ENCODE measurements around the gene NHLH2. TPM values are rescaled to one million over a fixed set of nuclear protein-coding genes. Genes with fewer than 3 reads are reported as not detected.

NHLH2 gene
- total RNA-seq, 1 donor from 2014 or later: 0.18 TPM

DNA sequence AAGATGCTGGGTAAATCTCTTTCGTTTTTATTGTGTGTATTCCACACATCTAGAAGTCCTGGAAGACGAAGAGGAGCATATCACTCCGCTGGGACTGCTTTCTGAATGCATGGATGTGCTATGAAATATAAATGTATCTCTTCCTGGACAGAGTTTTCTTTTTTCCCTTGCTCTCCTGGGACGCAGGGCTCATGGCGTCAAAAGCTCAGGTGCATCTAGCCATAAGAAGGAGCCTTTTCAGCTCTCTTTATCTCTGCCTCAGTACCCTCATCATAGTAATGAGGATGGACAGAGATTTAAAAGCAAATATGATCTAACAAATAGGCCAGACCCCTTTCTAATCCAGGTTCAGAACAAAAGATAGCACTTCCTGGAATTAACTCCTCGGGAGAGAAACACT is 44.9 kb downstream of the NHLH2 start:
- H3K27ac Mint-ChIP-seq (ENCODE audit: unreplicated experiment): no peak overlapping the region

DNA sequence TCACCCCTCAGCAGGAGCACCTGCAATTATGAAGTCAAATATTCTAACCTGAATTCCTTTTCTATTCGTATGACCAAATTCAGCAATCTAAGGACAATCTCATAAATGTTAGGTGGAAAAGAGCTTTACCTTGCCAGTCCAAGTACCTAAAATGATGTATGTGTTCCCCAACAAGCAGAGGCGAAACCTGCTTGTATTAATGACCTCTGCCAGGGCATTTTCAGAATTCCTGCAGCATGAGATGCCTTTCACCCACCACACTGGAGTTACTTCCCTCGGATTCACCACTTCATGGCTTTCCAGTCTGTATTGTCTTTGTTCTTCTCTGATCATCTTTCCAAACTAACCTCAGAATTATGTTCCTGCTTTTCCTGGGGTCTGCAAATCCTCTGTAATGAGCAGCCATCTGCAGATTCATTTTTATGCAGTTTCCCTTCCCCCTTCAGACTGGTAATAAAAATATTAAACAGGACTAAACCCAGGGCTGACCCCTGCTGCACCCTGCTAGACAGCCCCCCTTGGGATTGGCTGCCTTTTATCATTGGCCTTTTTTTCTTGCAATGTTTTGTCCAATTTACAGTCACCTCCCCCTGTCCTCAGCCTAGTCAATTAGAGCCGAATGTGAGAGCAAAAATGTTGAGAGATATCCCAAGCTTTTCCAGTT is 45.8 kb downstream of the NHLH2 start:
- no peak overlapping the region for H3K27ac ChIP-seq (ENCODE audit: low read depth, low read length)
- Mint-ChIP-seq H3K27me3 (ENCODE audit: low read depth, unreplicated experiment) (peaks cover 4% of the 10 kb centered on the region), H3K4me3 (ENCODE audit: unreplicated experiment) (no peak overlapping the region), H3K4me1 (ENCODE audit: low read depth, unreplicated experiment) (peaks cover 1% of the 10 kb centered on the region), H3K36me3 (ENCODE audit: low read depth, unreplicated experiment) (no peaks in the 10 kb centered on the region), H3K27ac (ENCODE audit: unreplicated experiment) (no peak overlapping the region), H3K9me3 (ENCODE audit: unreplicated experiment) (no peaks in the 10 kb centered on the region)
- no peak for DNase-seq (ENCODE audit: low read depth)
- TF ChIP-seq EZH2 (IDR thresholded peaks at IDR 0.05; ENCODE audit: insufficient read depth, low read length): no peak
- TF ChIP-seq, protein P1, sequence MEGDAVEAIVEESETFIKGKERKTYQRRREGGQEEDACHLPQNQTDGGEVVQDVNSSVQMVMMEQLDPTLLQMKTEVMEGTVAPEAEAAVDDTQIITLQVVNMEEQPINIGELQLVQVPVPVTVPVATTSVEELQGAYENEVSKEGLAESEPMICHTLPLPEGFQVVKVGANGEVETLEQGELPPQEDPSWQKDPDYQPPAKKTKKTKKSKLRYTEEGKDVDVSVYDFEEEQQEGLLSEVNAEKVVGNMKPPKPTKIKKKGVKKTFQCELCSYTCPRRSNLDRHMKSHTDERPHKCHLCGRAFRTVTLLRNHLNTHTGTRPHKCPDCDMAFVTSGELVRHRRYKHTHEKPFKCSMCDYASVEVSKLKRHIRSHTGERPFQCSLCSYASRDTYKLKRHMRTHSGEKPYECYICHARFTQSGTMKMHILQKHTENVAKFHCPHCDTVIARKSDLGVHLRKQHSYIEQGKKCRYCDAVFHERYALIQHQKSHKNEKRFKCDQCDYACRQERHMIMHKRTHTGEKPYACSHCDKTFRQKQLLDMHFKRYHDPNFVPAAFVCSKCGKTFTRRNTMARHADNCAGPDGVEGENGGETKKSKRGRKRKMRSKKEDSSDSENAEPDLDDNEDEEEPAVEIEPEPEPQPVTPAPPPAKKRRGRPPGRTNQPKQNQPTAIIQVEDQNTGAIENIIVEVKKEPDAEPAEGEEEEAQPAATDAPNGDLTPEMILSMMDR (IDR thresholded peaks at IDR 0.05; ENCODE audit: insufficient read depth, low read depth, low read length): no peak
- H3K4me1 ChIP-seq (ENCODE audit: insufficient read depth, low read length): no peaks in the 10 kb centered on the region
- no peaks in the 10 kb centered on the region for H3K79me2 ChIP-seq (ENCODE audit: insufficient read depth, low read length)
- no peak overlapping the region for H2AFZ ChIP-seq (ENCODE audit: low read depth, low read length)
- H4K20me1 ChIP-seq (ENCODE audit: insufficient read depth, low read length): no peaks in the 10 kb centered on the region
- H3K9me3 ChIP-seq (ENCODE audit: insufficient read depth, low read depth, low read length): no peaks in the 10 kb centered on the region
- no peak overlapping the region for H3K4me3 ChIP-seq (ENCODE audit: insufficient read depth, low read depth, low read length)
- no peak overlapping the region for H3K4me2 ChIP-seq (ENCODE audit: low read length)
- no peaks in the 10 kb centered on the region for H3K36me3 ChIP-seq (ENCODE audit: insufficient read depth, low read length)
- FAIRE-seq: no peak
- H3K9ac ChIP-seq (ENCODE audit: low read length): no peak overlapping the region
- H3K27me3 ChIP-seq (ENCODE audit: insufficient read depth, low read length): peaks cover 11% of the 10 kb centered on the region

More for the DNA sequence above, 44.9 kb downstream of the NHLH2 start:
- H3K4me3 ChIP-seq (ENCODE audit: insufficient read depth, low read depth, low read length): no peak overlapping the region
- no peaks in the 10 kb centered on the region for H3K36me3 ChIP-seq (ENCODE audit: insufficient read depth, low read length)
- H3K4me1 ChIP-seq (ENCODE audit: insufficient read depth, low read length): no peaks in the 10 kb centered on the region
- H3K27me3 ChIP-seq (ENCODE audit: insufficient read depth, low read length): peaks cover 11% of the 10 kb centered on the region
- no peaks in the 10 kb centered on the region for H3K4me1 Mint-ChIP-seq (ENCODE audit: low read depth, unreplicated experiment)
- TF ChIP-seq, protein P1 (IDR thresholded peaks at IDR 0.05; ENCODE audit: insufficient read depth, low read depth, low read length): no peak
- TF ChIP-seq EZH2 (IDR thresholded peaks at IDR 0.05; ENCODE audit: insufficient read depth, low read length): no peak
- H3K4me3 Mint-ChIP-seq (ENCODE audit: unreplicated experiment): no peak overlapping the region
- FAIRE-seq: no peak
- no peaks in the 10 kb centered on the region for H3K36me3 Mint-ChIP-seq (ENCODE audit: low read depth, unreplicated experiment)
- no peak overlapping the region for H3K9ac ChIP-seq (ENCODE audit: low read length)
- no peaks in the 10 kb centered on the region for H3K9me3 ChIP-seq (ENCODE audit: insufficient read depth, low read depth, low read length)
- no peak overlapping the region for H3K4me2 ChIP-seq (ENCODE audit: low read length)
- H3K27me3 Mint-ChIP-seq (ENCODE audit: low read depth, unreplicated experiment): peaks cover 4% of the 10 kb centered on the region
- no peak overlapping the region for H2AFZ ChIP-seq (ENCODE audit: low read depth, low read length)
- H3K9me3 Mint-ChIP-seq (ENCODE audit: unreplicated experiment): no peaks in the 10 kb centered on the region
- no peak overlapping the region for H3K27ac ChIP-seq (ENCODE audit: low read depth, low read length)
- H4K20me1 ChIP-seq (ENCODE audit: insufficient read depth, low read length): no peaks in the 10 kb centered on the region
- no peak for DNase-seq (ENCODE audit: low read depth)
- H3K79me2 ChIP-seq (ENCODE audit: insufficient read depth, low read length): no peaks in the 10 kb centered on the region

DNA sequence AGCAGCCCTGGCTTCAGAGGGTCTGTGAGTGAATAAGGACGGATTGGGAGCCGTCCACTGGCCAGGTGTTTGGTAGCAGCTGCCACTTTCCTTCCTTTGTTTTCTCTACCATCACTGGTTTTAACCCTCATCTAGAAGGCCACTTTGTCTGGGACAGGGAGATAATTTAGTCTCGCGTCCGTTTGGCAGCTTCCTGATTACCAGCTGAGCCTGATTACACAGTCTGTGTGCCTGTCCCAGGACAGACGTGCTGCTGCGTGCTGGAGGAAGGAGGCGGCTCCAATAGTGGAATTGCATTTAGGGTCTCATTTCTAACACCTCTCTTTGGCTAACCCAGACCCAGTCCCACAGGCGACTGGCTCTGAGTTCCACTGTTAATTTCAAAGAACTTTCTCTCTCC is 47.8 kb downstream of the NHLH2 start:
- FAIRE-seq: no peak
- H4K20me1 ChIP-seq (ENCODE audit: insufficient read depth, low read length): no peaks in the 10 kb centered on the region
- H3K36me3 ChIP-seq (ENCODE audit: insufficient read depth, low read length): no peaks in the 10 kb centered on the region
- H3K4me3 ChIP-seq (ENCODE audit: insufficient read depth, low read depth, low read length): no peak overlapping the region
- Mint-ChIP-seq H3K27me3 (ENCODE audit: low read depth, unreplicated experiment) (peaks cover 4% of the 10 kb centered on the region), H3K36me3 (ENCODE audit: low read depth, unreplicated experiment) (no peaks in the 10 kb centered on the region), H3K4me1 (ENCODE audit: low read depth, unreplicated experiment) (peaks cover 1% of the 10 kb centered on the region), H3K9me3 (ENCODE audit: unreplicated experiment) (no peaks in the 10 kb centered on the region), H3K27ac (ENCODE audit: unreplicated experiment) (no peak overlapping the region), H3K4me3 (ENCODE audit: unreplicated experiment) (no peak overlapping the region)
- H3K9me3 ChIP-seq (ENCODE audit: insufficient read depth, low read depth, low read length): no peaks in the 10 kb centered on the region
- no peak overlapping the region for H3K4me2 ChIP-seq (ENCODE audit: low read length)
- TF ChIP-seq, protein P1 (IDR thresholded peaks at IDR 0.05; ENCODE audit: insufficient read depth, low read depth, low read length): no peak
- TF ChIP-seq EZH2 (IDR thresholded peaks at IDR 0.05; ENCODE audit: insufficient read depth, low read length): no peak
- H3K9ac ChIP-seq (ENCODE audit: low read length): no peak overlapping the region
- no peak overlapping the region for H2AFZ ChIP-seq (ENCODE audit: low read depth, low read length)
- H3K27ac ChIP-seq (ENCODE audit: low read depth, low read length): no peak overlapping the region
- H3K4me1 ChIP-seq (ENCODE audit: insufficient read depth, low read length): no peaks in the 10 kb centered on the region
- H3K27me3 ChIP-seq (ENCODE audit: insufficient read depth, low read length): peaks cover 11% of the 10 kb centered on the region
- H3K79me2 ChIP-seq (ENCODE audit: insufficient read depth, low read length): no peaks in the 10 kb centered on the region
- DNase-seq (ENCODE audit: low read depth): no peak
